Peyer's patch (tissue), 4 donors: ENCODE results near the gene SPRR1A.

ENCODE experiments used
- POLR2A ChIP-seq, 2 donors: fragments of 450-650 bp; IDR thresholded peaks; one replicate each; pipeline ENCODE4 v1.5.1; 2017; ENCODE audit warnings: antibody characterized with exemption in 2 of 2, mild to moderate bottlenecking in 2 of 2, moderate library complexity in 2 of 2
- TF ChIP-seq, protein P1 (sequence below), 6 experiments: fragments of 450-650 bp in 4 of 6; fragments of 200-600 bp in 2 of 6; sonication (generic) in 1 of 6; IDR thresholded peaks; one replicate each; pipeline ENCODE4 v1.5.1; 2017 to 2019; ENCODE audit warnings: antibody characterized with exemption in 6 of 6, mild to moderate bottlenecking in 3 of 6, moderate library complexity in 1 of 6

DNA sequence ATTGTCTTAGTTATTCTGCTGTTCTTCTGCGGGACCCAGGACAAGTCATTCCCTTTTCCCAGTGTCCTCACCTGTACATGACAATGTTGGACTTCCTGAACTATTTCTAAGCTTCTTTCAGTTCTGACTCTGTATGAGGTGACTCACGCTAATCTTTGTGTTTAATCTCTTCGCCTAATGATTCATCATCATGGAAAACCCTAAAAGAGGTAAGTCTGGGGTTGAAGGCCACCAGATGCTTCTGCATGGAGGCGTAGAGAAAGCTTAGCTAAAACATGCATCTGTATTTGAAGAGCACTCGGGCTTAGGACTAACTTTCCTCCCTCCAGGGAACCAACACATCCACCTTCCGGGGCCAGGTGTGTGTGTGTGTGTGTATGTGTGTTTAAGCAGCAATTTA lies 29.4 kb upstream of the SPRR1A start:
- TF ChIP-seq, protein P1, sequence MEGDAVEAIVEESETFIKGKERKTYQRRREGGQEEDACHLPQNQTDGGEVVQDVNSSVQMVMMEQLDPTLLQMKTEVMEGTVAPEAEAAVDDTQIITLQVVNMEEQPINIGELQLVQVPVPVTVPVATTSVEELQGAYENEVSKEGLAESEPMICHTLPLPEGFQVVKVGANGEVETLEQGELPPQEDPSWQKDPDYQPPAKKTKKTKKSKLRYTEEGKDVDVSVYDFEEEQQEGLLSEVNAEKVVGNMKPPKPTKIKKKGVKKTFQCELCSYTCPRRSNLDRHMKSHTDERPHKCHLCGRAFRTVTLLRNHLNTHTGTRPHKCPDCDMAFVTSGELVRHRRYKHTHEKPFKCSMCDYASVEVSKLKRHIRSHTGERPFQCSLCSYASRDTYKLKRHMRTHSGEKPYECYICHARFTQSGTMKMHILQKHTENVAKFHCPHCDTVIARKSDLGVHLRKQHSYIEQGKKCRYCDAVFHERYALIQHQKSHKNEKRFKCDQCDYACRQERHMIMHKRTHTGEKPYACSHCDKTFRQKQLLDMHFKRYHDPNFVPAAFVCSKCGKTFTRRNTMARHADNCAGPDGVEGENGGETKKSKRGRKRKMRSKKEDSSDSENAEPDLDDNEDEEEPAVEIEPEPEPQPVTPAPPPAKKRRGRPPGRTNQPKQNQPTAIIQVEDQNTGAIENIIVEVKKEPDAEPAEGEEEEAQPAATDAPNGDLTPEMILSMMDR (IDR thresholded peaks at IDR 0.05), result no peak
- TF ChIP-seq POLR2A (IDR thresholded peaks at IDR 0.05), result no peak
